Fibroblast of skin of left biceps (primary cell): Measurements from ENCODE around the gene KIAA1755.

Experiments used
- DNase-seq, 2 experiments: peaks; one replicate each; pipeline ENCODE4 v3.0.0-alpha.2; 2013; ENCODE audit warnings: low read depth in 2 of 2

The KIAA1755 gene

GRCh38 chr20:38180781-38181180, 79.8 kb downstream of the KIAA1755 start:
- DNase-seq = no peak

GRCh38 chr20:38179846-38180245, 80.7 kb downstream of the KIAA1755 start:
- DNase-seq = no peak

- DNase-seq = no peak
Measured at GRCh38 chr20:38178581-38178980, 82.0 kb downstream of the KIAA1755 start.

DNA sequence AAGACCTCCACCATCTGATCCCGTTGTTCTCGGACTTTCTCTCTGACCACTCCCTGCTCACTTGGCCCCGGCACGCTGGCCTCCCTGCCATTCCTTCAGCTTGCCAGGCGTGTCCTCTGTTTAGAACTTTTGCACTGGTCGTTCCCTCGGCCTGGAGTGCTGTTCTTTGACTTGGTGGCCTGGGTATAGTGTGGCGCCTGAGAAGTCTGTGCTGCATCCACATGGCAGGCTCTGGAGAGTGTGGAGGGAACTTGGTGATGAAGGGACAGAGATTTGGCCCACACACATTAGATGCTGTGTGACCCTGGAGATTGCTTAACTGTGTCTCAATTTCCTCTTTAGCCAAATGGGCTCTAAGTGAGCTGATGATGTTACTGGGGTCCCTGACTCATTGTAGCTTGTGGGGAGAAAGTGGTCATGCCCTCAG, 82.5 kb downstream of the KIAA1755 start:
- no peak for DNase-seq

GRCh38 chr20:38177201-38177600, 83.3 kb downstream of the KIAA1755 start:
- DNase-seq = no peak

GRCh38 chr20:38175304-38176180, 85.0 kb downstream of the KIAA1755 start:
- no peak for DNase-seq

DNA sequence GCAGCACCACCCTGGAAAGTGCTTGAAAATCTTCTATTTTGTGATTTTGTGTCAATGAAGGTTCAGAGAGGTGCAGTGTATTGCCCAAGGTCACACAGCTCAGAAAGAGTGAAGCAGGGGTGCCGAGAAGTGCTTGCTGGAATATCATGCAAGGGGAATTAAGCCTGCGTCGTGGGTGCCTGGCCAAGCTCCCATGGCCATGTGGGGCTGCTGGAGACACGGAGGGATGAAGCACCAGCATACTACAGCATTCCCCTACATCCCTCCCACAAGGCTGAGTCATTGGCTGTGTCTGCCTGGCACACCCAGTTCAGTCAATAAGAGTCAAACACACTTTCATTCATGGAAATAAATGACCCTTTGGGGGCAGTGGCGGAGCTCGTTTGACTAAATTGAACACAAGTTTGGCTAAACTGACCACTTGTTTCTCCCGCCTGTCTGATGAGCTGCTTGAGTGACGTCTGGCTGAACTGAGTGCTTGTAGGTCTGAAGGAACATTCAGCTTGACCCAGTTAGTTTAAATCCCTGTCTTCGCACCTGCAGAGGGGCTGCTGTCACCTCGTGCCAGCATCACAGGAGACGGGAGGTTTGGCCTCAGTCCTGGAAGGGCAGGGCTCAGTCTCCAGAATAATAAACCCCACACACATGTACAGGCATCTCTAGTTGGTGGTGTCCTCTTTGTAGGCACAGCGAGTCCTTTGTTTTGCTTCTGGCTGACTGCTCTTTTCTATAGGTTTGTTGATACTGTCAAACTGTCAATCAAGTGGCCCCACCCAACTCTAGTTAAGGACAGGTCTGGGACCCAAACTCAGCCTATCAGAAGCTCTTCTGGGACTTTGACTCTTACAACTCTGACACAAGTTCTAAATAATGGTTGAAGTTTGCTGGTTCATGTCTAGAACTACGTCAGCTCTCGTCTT, 87.0 kb downstream of the KIAA1755 start:
- peak in 1 of 2 experiments; percentile 24 for DNase-seq

- DNase-seq = no peak
Measured at GRCh38 chr20:38172408-38172807, 88.1 kb downstream of the KIAA1755 start.

DNA sequence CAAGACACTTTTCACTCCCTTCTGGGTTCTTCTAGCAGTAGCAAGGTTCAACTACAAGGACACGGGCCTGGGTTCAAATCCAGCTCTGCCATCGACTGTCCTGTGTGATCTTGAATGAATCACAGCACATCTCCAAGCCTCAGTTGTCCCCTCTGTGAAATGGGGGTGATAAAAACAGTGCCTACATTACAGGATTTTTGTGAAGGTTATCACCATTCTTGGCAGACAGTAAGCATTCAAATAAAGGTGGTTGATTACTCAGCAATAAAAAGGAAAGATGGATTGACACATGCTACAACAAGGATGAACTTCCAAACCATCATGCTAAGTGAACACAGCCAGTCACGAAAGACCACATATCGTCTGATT, 88.9 kb downstream of the KIAA1755 start:
- no peak for DNase-seq

DNA sequence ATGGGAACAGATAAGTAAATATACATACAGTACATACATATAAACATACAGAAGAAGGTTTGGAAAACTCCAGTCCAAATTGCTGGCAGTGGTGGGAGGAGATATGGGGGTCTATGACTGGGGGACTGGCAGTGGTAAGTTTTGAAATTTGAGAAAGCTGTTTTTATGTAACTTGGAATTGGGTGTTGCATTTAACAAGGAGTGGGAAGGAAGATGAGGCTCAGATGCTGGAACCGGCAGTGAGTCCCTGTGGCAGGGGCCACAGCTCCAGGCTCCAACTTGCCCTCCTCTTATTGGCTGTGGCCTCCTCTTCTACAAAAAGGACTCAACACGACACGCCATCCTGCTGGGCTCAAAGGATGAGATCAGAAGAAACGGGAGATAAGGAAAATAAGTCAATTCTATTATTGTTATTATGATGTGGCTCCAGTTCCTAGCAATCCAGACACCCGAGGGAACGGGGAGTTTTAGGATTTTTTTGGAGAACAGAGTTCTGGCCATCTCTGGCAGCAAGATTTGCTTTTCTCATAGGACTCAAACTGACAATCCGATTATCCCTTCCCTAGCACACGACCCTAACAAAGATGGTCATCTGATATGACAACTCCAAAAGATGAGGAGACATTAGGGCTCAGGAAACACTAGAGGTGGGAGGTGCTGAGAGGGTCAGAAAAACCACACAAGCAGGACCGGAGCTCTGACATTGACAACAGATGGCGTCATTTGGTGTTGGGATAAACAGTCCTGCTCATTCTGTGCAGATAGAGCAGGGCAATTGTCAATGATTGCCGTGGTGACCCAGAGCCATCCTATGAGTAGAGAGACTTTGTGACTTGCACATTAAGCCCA, 89.5 kb downstream of the KIAA1755 start:
- DNase-seq = no peak

GRCh38 chr20:38170219-38170825, 90.2 kb downstream of the KIAA1755 start:
- DNase-seq = no peak

DNA sequence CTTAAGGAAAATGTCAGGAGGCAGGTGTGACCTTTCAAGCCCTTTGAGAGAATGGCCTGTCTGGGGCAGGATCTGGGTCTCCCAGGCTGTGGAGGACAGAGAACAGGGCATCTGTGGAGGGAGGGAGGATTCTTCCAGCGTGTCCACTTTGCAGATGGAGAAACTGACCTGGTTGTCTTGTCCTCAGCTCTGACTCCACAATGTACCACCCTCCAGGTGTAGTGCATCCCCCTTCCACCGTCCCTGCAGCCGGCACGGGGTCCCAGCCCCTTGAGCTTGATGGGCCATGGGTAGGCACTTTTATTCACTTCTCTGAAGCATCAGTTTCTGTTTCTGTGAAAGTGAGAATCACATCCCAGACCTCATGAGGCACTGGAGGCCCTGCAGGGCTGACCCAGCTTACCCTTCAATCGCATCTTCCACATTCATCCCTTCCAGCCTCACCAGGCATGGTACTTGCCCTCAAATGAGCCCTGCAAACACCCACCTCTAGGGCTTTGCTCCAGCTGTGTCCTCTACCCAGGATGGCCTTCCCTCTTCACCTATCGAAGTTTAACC, 90.8 kb downstream of the KIAA1755 start:
- DNase-seq = no peak

GRCh38 chr20:38168791-38169589, 91.5 kb downstream of the KIAA1755 start:
- no peak for DNase-seq

- DNase-seq = peak; percentile 38 to 43
Measured at GRCh38 chr20:38167851-38168760, 92.4 kb downstream of the KIAA1755 start.

- DNase-seq = no peak
Measured at GRCh38 chr20:38167328-38167850, 93.1 kb downstream of the KIAA1755 start.

DNA sequence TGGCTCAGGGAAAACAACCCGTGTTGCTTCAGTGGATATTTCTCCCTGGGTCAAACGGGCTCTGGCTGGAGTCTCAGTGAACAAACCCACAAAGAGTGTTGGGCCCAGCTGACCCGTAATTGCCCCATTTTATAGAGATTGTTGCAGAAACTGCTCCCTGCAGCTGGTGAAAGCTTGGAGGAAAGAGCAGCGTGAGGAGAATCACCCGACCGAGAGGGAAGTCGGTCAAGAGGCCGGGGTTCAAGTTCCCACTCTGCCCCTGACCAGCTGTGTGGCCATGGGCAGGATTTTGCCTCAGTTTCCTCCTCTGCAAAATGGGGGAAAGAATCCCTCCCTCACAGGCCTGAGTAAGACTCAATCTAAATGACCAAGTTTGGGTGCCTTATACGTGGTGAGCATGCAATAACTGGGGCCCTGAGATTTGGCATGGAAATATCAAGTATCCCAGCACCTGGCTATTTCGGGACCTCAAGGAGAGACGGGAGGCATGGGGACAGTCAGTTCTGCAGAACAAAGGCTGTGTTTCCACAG, 93.8 kb downstream of the KIAA1755 start:
- DNase-seq = no peak

DNA sequence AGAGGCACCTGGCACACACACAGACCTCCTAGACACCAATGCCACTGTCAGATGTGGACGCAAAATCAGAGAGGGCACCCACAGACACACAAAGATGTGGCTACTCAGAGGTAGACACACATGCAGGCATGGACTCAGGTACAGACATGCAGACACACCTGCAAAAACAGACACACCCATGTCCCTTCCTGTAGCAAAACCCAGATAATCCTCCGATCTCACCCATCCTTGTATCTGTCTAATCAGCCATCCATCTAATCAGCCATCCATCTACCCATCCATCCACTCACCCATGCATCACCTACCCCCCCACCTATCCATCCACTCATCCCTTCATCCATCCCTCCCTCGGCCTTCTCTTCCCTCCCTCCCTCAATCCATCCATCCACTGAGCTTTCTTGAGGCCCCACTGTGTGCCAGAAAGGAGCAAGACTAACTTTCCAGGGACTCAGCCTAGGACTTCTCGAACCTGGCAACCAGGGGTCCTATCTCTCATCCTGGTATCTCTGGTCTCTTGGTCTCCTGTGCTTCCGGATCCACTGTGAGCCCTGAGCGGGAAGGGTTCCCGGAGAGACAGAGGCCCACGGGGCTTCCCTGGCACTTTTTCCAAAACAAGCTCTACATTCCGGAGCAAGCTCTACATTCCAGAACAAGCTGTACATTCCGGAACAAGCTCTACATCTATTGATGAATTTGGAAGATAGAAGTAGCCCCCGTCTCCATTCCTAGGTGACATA, 94.4 kb downstream of the KIAA1755 start:
- no peak for DNase-seq
